CD4-positive, alpha-beta T cell (primary cell): ENCODE measurements around the gene RDH13. TPM values are rescaled to one million over a fixed set of nuclear protein-coding genes. Genes with fewer than 3 reads are reported as not detected.

Source experiments
- ATAC-seq: fragments of 200-7000 bp; cut with Tn5 transposase; one replicate; pipeline ENCODE4 v1.10.0; 2022; ENCODE audit warnings: mild to moderate bottlenecking; ENCODE audit not compliant: poor library complexity
- CTCF ChIA-PET: fragments of 350-600 bp; sonication (Branson Sonifier 250); formaldehyde crosslinking; loops from one replicate; lab custom pipeline; 2021; ENCODE audit warnings: antibody characterized with exemption, inconsistent platforms; lab: Charles Lee
- POLR2A ChIA-PET: fragments of 350-600 bp; sonication (Branson Sonifier 250); formaldehyde crosslinking; loops from one replicate; lab custom pipeline; 2021; ENCODE audit warnings: antibody characterized with exemption, inconsistent platforms; lab: Charles Lee
- DNase-seq, 14 experiments: peaks; one replicate each; pipeline ENCODE4 v3.0.0-alpha.2; 2013 to 2020; ENCODE audit warnings: mixed read lengths in 2 of 14
- H3K27ac ChIP-seq, 2 donors: one replicate each; pipeline versions ENCODE4 v1.5.1 to v1.7.0; 2013; ENCODE audit warnings: low read length in 2 of 2, low read depth in 1 of 2, mild to moderate bottlenecking in 1 of 2
- H3K27me3 ChIP-seq, 2 experiments: 1 replicate in 1 of 2; 2 replicates in 1 of 2; pipeline versions ENCODE4 v1.6.1 to v1.7.0; 2013; ENCODE audit warnings: low read length in 2 of 2, control low read depth in 1 of 2, mild to moderate bottlenecking in 1 of 2, moderate library complexity in 1 of 2; ENCODE audit not compliant: insufficient read depth in 2 of 2, control insufficient read depth in 1 of 2
- H3K36me3 ChIP-seq: one replicate; pipeline ENCODE4 v1.6.1; 2013; ENCODE audit warnings: low read length, control low read depth; ENCODE audit not compliant: insufficient read depth
- H3K4me1 ChIP-seq: one replicate; pipeline ENCODE4 v1.6.1; 2013; ENCODE audit warnings: low read length, control low read depth; ENCODE audit not compliant: insufficient read depth
- H3K4me3 ChIP-seq: one replicate; pipeline ENCODE4 v1.5.1; 2013; ENCODE audit warnings: mild to moderate bottlenecking, low read length, moderate library complexity
- H3K9me3 ChIP-seq, 2 experiments: 1 replicate in 1 of 2; 2 replicates in 1 of 2; pipeline versions ENCODE4 v1.6.1 to v1.7.0; 2013; ENCODE audit warnings: low read length in 2 of 2, mild to moderate bottlenecking in 2 of 2, control low read depth in 1 of 2, moderate library complexity in 1 of 2; ENCODE audit not compliant: control insufficient read depth in 1 of 2, insufficient read depth in 1 of 2
- H3K27ac Mint-ChIP-seq: one replicate; pipeline ENCODE4 v1.8.0; 2020; ENCODE audit warnings: mixed read lengths
- H3K27me3 Mint-ChIP-seq: one replicate; pipeline ENCODE4 v1.8.0; 2021; ENCODE audit warnings: mixed read lengths
- H3K36me3 Mint-ChIP-seq: one replicate; pipeline ENCODE4 v1.8.0; 2021; ENCODE audit warnings: low read depth, mixed read lengths
- H3K4me1 Mint-ChIP-seq: one replicate; pipeline ENCODE4 v1.8.0; 2021; ENCODE audit warnings: low read depth, mixed read lengths
- H3K4me3 Mint-ChIP-seq: one replicate; pipeline ENCODE4 v1.8.0; 2020; ENCODE audit warnings: mild to moderate bottlenecking, mixed read lengths
- H3K9me3 Mint-ChIP-seq: one replicate; pipeline ENCODE4 v1.8.0; 2020; ENCODE audit warnings: mixed read lengths
- CTCF ChIP-seq: fragments of 200-600 bp; IDR thresholded peaks from one replicate; pipeline ENCODE4 v1.8.0; 2022; ENCODE audit warnings: antibody characterized with exemption, mild to moderate bottlenecking
- intact Hi-C, 2 experiments: fragments of 100-400 bp; cut with DNase I in 1 of 2; cut with micrococcal nuclease in 1 of 2; formaldehyde crosslinking; loops; one replicate each; pipeline versions ENCODE4 v1.15.1 to v1.9.0; 2023 to 2025; cut with DNase I, micrococcal nuclease
- total RNA-seq, 174 experiments: library from RNA in 2 of 174; stranded (reverse) in 2 of 174; gene quantifications; one replicate each; pipeline ENCODE4 v1.2.3 and lab custom pipeline; 2021 to 2026

Gene RDH13
- total RNA-seq, 2 experiments from 2014 or later: 7.4 to 8.8 TPM

- H3K4me1 ChIP-seq: peaks cover 23% of the 10 kb centered on the region
- Mint-ChIP-seq H3K27me3 (peaks cover 47% of the 10 kb centered on the region), H3K4me1 (peaks cover 30% of the 10 kb centered on the region), H3K4me3 (no peak overlapping the region), H3K27ac (no peak overlapping the region), H3K36me3 (peaks cover 10% of the 10 kb centered on the region), H3K9me3 (no peaks in the 10 kb centered on the region)
- ATAC-seq (no peak), DNase-seq (no peak)
- ChIA-PET POLR2A (interaction anchor here (1.7 kb wide), 1 partner anchor 28 kb away, joined by 4 read pairs; the partner anchor contains the start of gene PPP1R12C), CTCF (interaction anchor here (0.6 to 1.6 kb wide), 5 partner anchors 26 to 542 kb away, joined by 3 to 8 read pairs (median 3); partner anchors contain the start of genes DNAAF3, PPP1R12C and RDH13)
- H3K36me3 ChIP-seq: peaks cover 15% of the 10 kb centered on the region
- no peak overlapping the region for H3K27ac ChIP-seq
- H3K27me3 ChIP-seq: peaks cover 26 to 35% of the 10 kb centered on the region in 2 experiments
- no peak for TF ChIP-seq CTCF
- peaks cover 0 to 7% of the 10 kb centered on the region in 2 experiments for H3K9me3 ChIP-seq
- no peak overlapping the region for H3K4me3 ChIP-seq
- intact Hi-C loops: loop anchor here (2.0 to 5.0 kb wide), 3 partner anchors 27 to 413 kb away; partner anchors contain the start of gene PPP1R12C (in 1 of the 2)
These were observed 26.5 kb upstream of the RDH13 start for GRCh38 chr19:55089342-55089944.

- peak; percentile 61 for ATAC-seq
- H3K27ac ChIP-seq: no peak overlapping the region
- peaks cover 0 to 7% of the 10 kb centered on the region in 2 experiments for H3K9me3 ChIP-seq
- Mint-ChIP-seq H3K36me3 (peaks cover 9% of the 10 kb centered on the region), H3K4me1 (peaks cover 30% of the 10 kb centered on the region), H3K27ac (no peak overlapping the region), H3K4me3 (peak overlapping the region; percentile 49), H3K27me3 (peaks cover 54% of the 10 kb centered on the region), H3K9me3 (no peaks in the 10 kb centered on the region)
- intact Hi-C loops: loop anchor here (1.0 to 5.0 kb wide), 4 partner anchors 28 to 414 kb away; partner anchors contain the start of gene PPP1R12C (in 1 of the 2)
- ChIA-PET CTCF (interaction anchor here (0.6 to 1.6 kb wide), 7 partner anchors 26 to 543 kb away, joined by 3 to 8 read pairs (median 4); partner anchors contain the start of genes DNAAF3, PPP1R12C and RDH13), POLR2A (interaction anchor here (0.6 to 1.7 kb wide), 2 partner anchors 29 to 84 kb away, joined by 3 to 4 read pairs; partner anchors contain the start of gene PPP1R12C)
- peaks cover 23% of the 10 kb centered on the region for H3K4me1 ChIP-seq
- H3K27me3 ChIP-seq: peaks cover 32 to 42% of the 10 kb centered on the region in 2 experiments
- peak; percentile 62 to 83 (median 73) for DNase-seq
- peaks cover 12% of the 10 kb centered on the region for H3K36me3 ChIP-seq
- H3K4me3 ChIP-seq: no peak overlapping the region
- TF ChIP-seq CTCF: peak; percentile 93
These were observed 25.8 kb upstream of the RDH13 start for GRCh38 chr19:55088543-55089341.

- DNase-seq: no peak
These were observed 25.1 kb upstream of the RDH13 start for GRCh38 chr19:55088021-55088451.

More at GRCh38 chr19:55088021-55088451, 25.1 kb upstream of the RDH13 start:
- peak overlapping the region; percentile 49 for H3K4me3 Mint-ChIP-seq
- Histone ChIP-seq H3K27ac (no peak overlapping the region), H3K4me1 (peaks cover 23% of the 10 kb centered on the region), H3K4me3 (no peak overlapping the region), H3K27me3 (peaks cover 37 to 48% of the 10 kb centered on the region in 2 experiments), H3K36me3 (peaks cover 12% of the 10 kb centered on the region), H3K9me3 (peaks cover 0 to 12% of the 10 kb centered on the region in 2 experiments)
- H3K4me1 Mint-ChIP-seq: peaks cover 30% of the 10 kb centered on the region
- H3K9me3 Mint-ChIP-seq: no peaks in the 10 kb centered on the region
- peaks cover 9% of the 10 kb centered on the region for H3K36me3 Mint-ChIP-seq
- intact Hi-C loops: loop anchor here (1.0 to 5.0 kb wide), 4 partner anchors 29 to 414 kb away; partner anchors contain the start of gene PPP1R12C (in 1 of the 2)
- CTCF ChIA-PET: interaction anchor here (0.9 to 1.6 kb wide), 4 partner anchors 25 to 416 kb away, joined by 4 to 8 read pairs (median 6); partner anchors contain the start of genes PPP1R12C and RDH13
- POLR2A ChIA-PET: interaction anchor here (0.6 kb wide), 1 partner anchor 85 kb away, joined by 3 read pairs; no protein-coding TSS in a partner anchor
- TF ChIP-seq CTCF: no peak
- no peak overlapping the region for H3K27ac Mint-ChIP-seq
- ATAC-seq: no peak
- peaks cover 57% of the 10 kb centered on the region for H3K27me3 Mint-ChIP-seq
